GM19468 (cell line): ENCODE results near the gene NELFE.
"Not testable (repeated sequence)": the region's sequence is repeated elsewhere in the genome, so short reads cannot be mapped to it uniquely, and the experiment has no call there.

Source experiments
- ATAC-seq: cut with Tn5 transposase; IDR thresholded peaks from one replicate; pipeline ENCODE4 v1.9.1; 2021; ENCODE audit warnings: mild to moderate bottlenecking, moderate library complexity, moderate number of reproducible peaks; ENCODE audit not compliant: unreplicated experiment; ENCODE audit errors: extremely low read depth

Gene NELFE

GRCh38 chr6:31952140-31952805, 6.5 kb downstream of the NELFE start:
- ATAC-seq = no peak

- ATAC-seq = no peak
Measured at GRCh38 chr6:31949926-31950548, 8.7 kb downstream of the NELFE start.

DNA sequence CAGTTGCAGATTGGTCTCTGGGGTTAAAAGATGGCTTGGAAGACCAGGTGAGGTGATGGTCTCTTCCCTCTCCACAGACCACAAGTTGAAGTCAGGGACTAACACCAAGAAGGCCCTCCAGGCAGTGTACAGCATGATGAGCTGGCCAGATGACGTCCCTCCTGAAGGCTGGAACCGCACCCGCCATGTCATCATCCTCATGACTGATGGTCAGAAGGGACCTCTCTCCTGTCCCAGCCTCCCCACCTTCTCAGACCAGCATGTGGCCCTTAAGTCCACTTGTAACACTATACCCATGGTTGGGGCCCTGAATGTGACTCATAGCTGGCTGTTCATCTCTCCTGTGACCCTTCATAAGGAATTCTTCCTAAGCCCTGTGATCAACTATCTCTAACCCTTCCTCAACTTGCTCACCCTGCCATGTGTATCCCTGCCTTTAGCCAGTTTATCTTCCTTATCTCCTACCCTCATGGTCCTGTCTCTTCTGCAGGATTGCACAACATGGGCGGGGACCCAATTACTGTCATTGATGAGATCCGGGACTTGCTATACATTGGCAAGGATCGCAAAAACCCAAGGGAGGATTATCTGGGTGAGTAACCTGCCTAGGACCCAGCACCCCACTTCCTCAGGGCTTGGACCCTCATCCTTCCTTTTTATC, 9.9 kb downstream of the NELFE start:
- ATAC-seq = no peak

GRCh38 chr6:31948306-31948705, 10.5 kb downstream of the NELFE start:
- ATAC-seq = no peak

DNA sequence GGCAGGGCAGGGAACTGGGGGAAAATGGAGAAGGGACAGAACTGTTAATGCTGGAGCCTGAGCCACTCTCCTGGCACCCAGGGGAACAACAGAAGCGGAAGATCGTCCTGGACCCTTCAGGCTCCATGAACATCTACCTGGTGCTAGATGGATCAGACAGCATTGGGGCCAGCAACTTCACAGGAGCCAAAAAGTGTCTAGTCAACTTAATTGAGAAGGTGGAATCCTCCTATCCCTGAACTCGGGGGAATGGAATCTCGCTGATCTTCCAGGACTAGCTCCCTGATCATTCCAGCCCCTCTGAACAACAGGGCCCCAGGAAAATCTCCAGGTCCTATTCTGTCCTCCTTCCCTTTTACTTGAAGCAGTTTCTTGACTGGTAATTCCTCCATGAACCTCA, 10.9 kb downstream of the NELFE start:
- ATAC-seq = no peak

GRCh38 chr6:31947070-31947675, 11.6 kb downstream of the NELFE start:
- no peak for ATAC-seq

DNA sequence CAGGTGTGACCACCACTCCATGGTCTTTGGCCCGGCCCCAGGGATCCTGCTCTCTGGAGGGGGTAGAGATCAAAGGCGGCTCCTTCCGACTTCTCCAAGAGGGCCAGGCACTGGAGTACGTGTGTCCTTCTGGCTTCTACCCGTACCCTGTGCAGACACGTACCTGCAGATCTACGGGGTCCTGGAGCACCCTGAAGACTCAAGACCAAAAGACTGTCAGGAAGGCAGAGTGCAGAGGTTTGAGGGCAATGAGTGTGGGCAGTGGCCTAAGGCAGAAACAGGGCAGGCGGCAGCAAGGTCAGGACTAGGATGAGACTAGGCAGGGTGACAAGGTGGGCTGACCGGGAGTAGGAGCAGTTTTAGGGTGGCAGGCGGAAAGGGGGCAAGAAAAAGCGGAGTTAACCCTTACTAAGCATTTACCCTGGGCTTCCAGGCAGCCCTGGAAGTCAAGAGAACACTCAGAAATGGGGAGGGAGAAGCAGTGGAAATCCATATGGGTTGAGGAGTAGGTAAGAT, 12.3 kb downstream of the NELFE start:
- ATAC-seq = no peak

DNA sequence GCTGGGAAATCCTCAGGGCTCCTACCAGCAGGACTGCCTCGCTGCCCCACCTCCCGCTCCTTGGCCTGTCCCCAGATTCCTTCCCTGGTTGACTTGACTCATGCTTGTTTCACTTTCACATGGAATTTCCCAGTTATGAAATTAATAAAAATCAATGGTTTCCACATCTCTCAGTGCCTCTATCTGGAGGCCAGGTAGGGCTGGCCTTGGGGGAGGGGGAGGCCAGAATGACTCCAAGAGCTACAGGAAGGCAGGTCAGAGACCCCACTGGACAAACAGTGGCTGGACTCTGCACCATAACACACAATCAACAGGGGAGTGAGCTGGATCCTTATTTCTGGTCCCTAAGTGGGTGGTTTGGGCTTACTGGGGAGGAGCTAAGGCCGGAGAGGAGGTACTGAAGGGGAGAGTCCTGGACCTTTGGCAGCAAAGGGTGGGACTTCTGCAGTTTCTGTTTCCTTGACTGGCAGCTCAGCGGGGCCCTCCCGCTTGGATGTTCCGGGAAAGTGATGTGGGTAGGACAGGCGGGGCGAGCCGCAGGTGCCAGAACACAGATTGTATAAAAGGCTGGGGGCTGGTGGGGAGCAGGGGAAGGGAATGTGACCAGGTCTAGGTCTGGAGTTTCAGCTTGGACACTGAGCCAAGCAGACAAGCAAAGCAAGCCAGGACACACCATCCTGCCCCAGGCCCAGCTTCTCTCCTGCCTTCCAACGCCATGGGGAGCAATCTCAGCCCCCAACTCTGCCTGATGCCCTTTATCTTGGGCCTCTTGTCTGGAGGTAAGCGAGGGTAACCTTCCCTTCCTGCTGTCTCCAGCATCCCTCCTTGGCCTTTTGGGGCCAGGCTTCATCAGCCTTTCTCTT, 13.0 kb downstream of the NELFE start, which contains the start of gene CFB:
TSS of gene CFB (plus strand) at position 589 of the 863 bp plus-strand sequence. CDS start at position 716, 127 bp downstream.
- ATAC-seq = no peak

- ATAC-seq = no peak
Measured at GRCh38 chr6:31945154-31945506, 13.6 kb downstream of the NELFE start.

- no peak for ATAC-seq
Measured at GRCh38 chr6:31943742-31944141, 15.0 kb downstream of the NELFE start.

DNA sequence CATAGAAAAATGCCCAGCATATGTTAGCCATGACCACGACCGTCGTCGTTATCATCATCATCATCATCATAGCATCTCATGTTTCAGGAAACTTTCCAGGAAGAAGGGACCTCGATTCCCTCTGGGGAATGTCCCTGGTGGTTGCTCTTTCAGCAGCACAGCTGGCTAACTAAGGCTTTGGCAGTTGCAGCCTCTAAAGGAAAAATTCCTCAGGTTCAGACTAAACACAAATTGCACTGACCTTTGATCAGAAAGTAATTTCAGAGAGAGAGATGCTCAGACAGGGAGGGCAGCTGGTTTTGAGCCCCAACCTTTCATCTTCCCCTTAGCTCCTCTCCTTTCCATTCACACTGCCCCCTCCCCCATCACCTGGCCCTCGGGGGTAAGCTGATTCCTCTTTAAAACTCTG, 18.5 kb downstream of the NELFE start:
- no peak for ATAC-seq

GRCh38 chr6:31935823-31936222, 22.9 kb downstream of the NELFE start:
- no peak for ATAC-seq

DNA sequence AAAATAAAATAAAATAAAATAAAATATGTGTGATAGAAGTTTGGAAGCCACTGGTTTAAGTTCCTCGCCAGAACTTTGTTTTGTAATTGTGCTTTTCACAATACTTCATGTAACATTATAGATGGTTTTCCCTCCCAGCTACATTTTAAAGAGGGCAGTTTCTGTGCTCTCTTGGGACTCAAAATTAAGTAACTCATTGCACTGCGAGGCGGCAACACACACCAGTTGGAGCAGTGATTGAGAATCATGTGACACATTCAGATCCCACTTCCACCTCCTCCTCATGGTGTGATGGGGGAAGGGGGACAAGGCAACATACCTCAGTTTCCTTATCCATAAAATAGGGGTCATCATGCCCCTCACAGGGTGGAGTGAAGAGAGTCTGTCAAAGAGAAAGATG, 23.8 kb downstream of the NELFE start:
- no peak for ATAC-seq

GRCh38 chr6:31933537-31933936, 25.2 kb downstream of the NELFE start:
- ATAC-seq = no peak

DNA sequence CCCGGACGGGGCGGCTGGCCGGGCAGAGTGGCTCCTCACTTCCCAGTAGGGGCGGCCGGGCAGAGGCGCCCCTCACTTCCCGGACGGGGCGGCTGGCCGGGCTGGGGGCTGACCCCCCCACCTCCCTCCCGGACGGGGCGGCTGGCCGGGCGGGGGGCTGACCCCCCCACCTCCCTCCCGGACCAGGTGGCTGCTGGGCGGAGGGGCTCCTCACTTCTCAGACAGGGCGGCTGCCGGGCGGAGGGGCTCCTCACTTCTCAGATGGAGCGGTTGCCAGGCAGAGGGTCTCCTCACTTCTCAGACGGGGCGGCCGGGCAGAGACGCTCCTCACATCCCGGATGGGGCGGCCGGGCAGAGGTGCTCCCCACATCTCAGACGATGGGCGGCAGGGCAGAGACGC, 26.6 kb downstream of the NELFE start:
- not testable (repeated sequence) for ATAC-seq

GRCh38 chr6:31930962-31931361, 27.8 kb downstream of the NELFE start:
- no peak for ATAC-seq

DNA sequence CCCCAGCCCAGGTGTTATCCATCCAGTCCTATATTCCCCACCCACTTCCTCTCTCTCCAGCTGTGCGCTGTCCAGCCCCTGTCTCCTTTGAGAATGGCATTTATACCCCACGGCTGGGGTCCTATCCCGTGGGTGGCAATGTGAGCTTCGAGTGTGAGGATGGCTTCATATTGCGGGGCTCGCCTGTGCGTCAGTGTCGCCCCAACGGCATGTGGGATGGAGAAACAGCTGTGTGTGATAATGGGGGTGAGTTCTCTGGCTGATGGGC, 30.2 kb downstream of the NELFE start:
- ATAC-seq = no peak

GRCh38 chr6:31927863-31928671, 30.7 kb downstream of the NELFE start:
- ATAC-seq = no peak

- ATAC-seq = no peak
Measured at GRCh38 chr6:31927242-31927862, 31.4 kb downstream of the NELFE start, which contains the start of gene C2. Gene C2 (plus strand): TSS chr6:31927717. CDS start chr6:31927753, 36 bp downstream.
